Choroid plexus epithelial cell (primary cell): ENCODE measurements around the gene RBBP8NL.

ENCODE experiments used
- DNase-seq: peaks from one replicate; pipeline ENCODE4 v3.0.0-alpha.2; 2010; ENCODE audit warnings: low read depth
- H3K4me3 ChIP-seq: 2 replicates; pipeline ENCODE4 v1.5.1; 2011; ENCODE audit warnings: low read depth, mild to moderate bottlenecking, control low read depth, low read length, moderate library complexity
- CTCF ChIP-seq: conservative IDR thresholded peaks from 2 replicates; pipeline ENCODE4 v1.5.1; 2011; ENCODE audit warnings: low read depth, mild to moderate bottlenecking, control low read depth, inconsistent platforms, low read length, moderate library complexity

RBBP8NL gene

GRCh38 chr20:62455929-62456328, 28.6 kb upstream of the RBBP8NL start:
- no peak for DNase-seq
- no peak for TF ChIP-seq CTCF

GRCh38 chr20:62454904-62455636, 27.7 kb upstream of the RBBP8NL start:
- no peak overlapping the region for H3K4me3 ChIP-seq
- no peak for DNase-seq
- no peak for TF ChIP-seq CTCF

More at GRCh38 chr20:62455929-62456328, 28.6 kb upstream of the RBBP8NL start:
- H3K4me3 ChIP-seq = no peak overlapping the region

- DNase-seq = no peak
- no peak for TF ChIP-seq CTCF
Observed at GRCh38 chr20:62453186-62453808, 26.0 kb upstream of the RBBP8NL start.

GRCh38 chr20:62452475-62453095, 25.2 kb upstream of the RBBP8NL start:
- no peak for DNase-seq
- TF ChIP-seq CTCF = no peak

More at GRCh38 chr20:62453186-62453808, 26.0 kb upstream of the RBBP8NL start:
- no peak overlapping the region for H3K4me3 ChIP-seq

GRCh38 chr20:62451970-62452369, 24.6 kb upstream of the RBBP8NL start:
- H3K4me3 ChIP-seq = no peak overlapping the region
- DNase-seq = no peak
- no peak for TF ChIP-seq CTCF

More at GRCh38 chr20:62452475-62453095, 25.2 kb upstream of the RBBP8NL start:
- no peak overlapping the region for H3K4me3 ChIP-seq

GRCh38 chr20:62451156-62451767, 23.9 kb upstream of the RBBP8NL start:
- H3K4me3 ChIP-seq = no peak overlapping the region
- no peak for TF ChIP-seq CTCF
- DNase-seq = no peak
